Keratinocyte (primary cell): ENCODE data around the gene DAPK1. TPM values are rescaled to one million over a fixed set of nuclear protein-coding genes. Genes with fewer than 3 reads are reported as not detected.

Experiments used
- DNase-seq: peaks from one replicate; pipeline ENCODE4 v3.0.0-alpha.2; 2011; ENCODE audit warnings: low read depth, missing footprints, low spot score
- FAIRE-seq: peaks from 2 replicates; lab custom pipeline; 2011; peaks lifted over from hg19 to GRCh38; lab: Jason Lieb, UNC
- H2AFZ ChIP-seq: 2 replicates; pipeline ENCODE4 v1.6.0; 2012; ENCODE audit warnings: low read length, control low read depth, inconsistent platforms; ENCODE audit not compliant: control insufficient read depth
- H3K27ac ChIP-seq: 2 replicates; pipeline ENCODE4 v1.5.1; 2011; ENCODE audit warnings: low read length; ENCODE audit not compliant: control insufficient read depth, insufficient read depth
- H3K27me3 ChIP-seq: 3 replicates; pipeline ENCODE4 v1.6.0; 2011; ENCODE audit warnings: low read length; ENCODE audit not compliant: control insufficient read depth, insufficient read depth; ENCODE audit errors: extremely low read depth
- H3K36me3 ChIP-seq, 2 experiments: 2 replicates in 1 of 2; 3 replicates in 1 of 2; pipeline ENCODE4 v1.5.1; 2011; ENCODE audit warnings: low read length in 2 of 2, mild to moderate bottlenecking in 1 of 2; ENCODE audit not compliant: control insufficient read depth in 2 of 2, insufficient read depth in 2 of 2; ENCODE audit errors: extremely low read depth in 1 of 2
- H3K4me1 ChIP-seq: 3 replicates; pipeline ENCODE4 v1.5.1; 2011; ENCODE audit warnings: low read length; ENCODE audit not compliant: control insufficient read depth, insufficient read depth; ENCODE audit errors: extremely low read depth
- H3K4me2 ChIP-seq: 3 replicates; pipeline ENCODE4 v1.6.0; 2011; ENCODE audit warnings: low read depth, low read length; ENCODE audit not compliant: control insufficient read depth, insufficient read depth; ENCODE audit errors: extremely low read depth
- H3K4me3 ChIP-seq, 3 experiments: fragments of 200-600 bp in 1 of 3; sonication (generic) in 1 of 3; 2 replicates in 2 of 3; 3 replicates in 1 of 3; pipeline ENCODE4 v1.5.1; 2011 to 2016; ENCODE audit warnings: low read length in 3 of 3, mild to moderate bottlenecking in 3 of 3, control low read depth in 2 of 3, inconsistent platforms in 1 of 3, low read depth in 1 of 3, mixed read lengths in 1 of 3, mixed run types in 1 of 3, moderate library complexity in 1 of 3; ENCODE audit not compliant: control insufficient read depth in 2 of 3, insufficient read depth in 2 of 3; ENCODE audit errors: extremely low read depth in 1 of 3
- H3K79me2 ChIP-seq: 2 replicates; pipeline ENCODE4 v1.6.0; 2012; ENCODE audit warnings: low read length; ENCODE audit not compliant: control insufficient read depth, insufficient read depth
- H3K9ac ChIP-seq: 3 replicates; pipeline ENCODE4 v1.6.0; 2011; ENCODE audit warnings: low read length; ENCODE audit not compliant: control insufficient read depth, insufficient read depth; ENCODE audit errors: extremely low read depth
- H3K9me1 ChIP-seq: 3 replicates; pipeline ENCODE4 v1.6.0; 2011; ENCODE audit warnings: low read length; ENCODE audit not compliant: control insufficient read depth, insufficient read depth; ENCODE audit errors: extremely low read depth
- H3K9me3 ChIP-seq: 2 replicates; pipeline ENCODE4 v1.5.1; 2012; ENCODE audit warnings: low read depth, low read length; ENCODE audit not compliant: control insufficient read depth
- H4K20me1 ChIP-seq: 3 replicates; pipeline ENCODE4 v1.6.0; 2011; ENCODE audit warnings: low read length; ENCODE audit not compliant: control insufficient read depth, insufficient read depth; ENCODE audit errors: extremely low read depth
- EZH2 ChIP-seq: IDR thresholded peaks from one replicate; pipeline ENCODE4 v1.6.1; 2012; ENCODE audit warnings: inconsistent platforms, mild to moderate bottlenecking, low read length, moderate library complexity
- dilution Hi-C: fragments of 300-500 bp; cut with MboI; formaldehyde crosslinking; loops from one replicate; pipeline ENCODE4 v1.7.0; 2020; ENCODE audit warnings: low sequenced_read_pairs; ENCODE audit not compliant: extremely low pct_ligation_motif_present
- polyA plus RNA-seq, 5 experiments: library from polyadenylated mRNA; depleted of rRNA in 3 of 5; stranded (reverse) in 3 of 5; stranded (forward) in 1 of 5; unstranded in 1 of 5; fragments of >200 nt; gene quantifications; 1 replicate in 1 of 5; 2 replicates in 3 of 5; 3 replicates in 1 of 5; pipeline versions ENCODE4 v1.2.1 to v1.2.3, GENCODE V29; 2011 to 2012; ENCODE audit warnings: missing spikeins in 2 of 5, low read depth in 1 of 5, low replicate concordance in 1 of 5
- TF ChIP-seq, protein P1 (sequence below), 3 experiments: IDR thresholded peaks in 1 of 3; conservative IDR thresholded peaks in 1 of 3; optimal IDR thresholded peaks in 1 of 3; 2 replicates in 2 of 3; 3 replicates in 1 of 3; pipeline versions ENCODE3 to v1.5.1; 2011; ENCODE audit warnings: low read length in 3 of 3, mild to moderate bottlenecking in 3 of 3, moderate library complexity in 2 of 3, control low read depth in 1 of 3, inconsistent platforms in 1 of 3; ENCODE audit not compliant: insufficient read depth in 2 of 3; ENCODE audit errors: extremely low read depth in 1 of 3

DAPK1 gene
- polyA plus RNA-seq, 1 donor (not counting 4 experiments of a cell fraction or from before 2014, with no cell fraction given), result 2.8 TPM

DNA sequence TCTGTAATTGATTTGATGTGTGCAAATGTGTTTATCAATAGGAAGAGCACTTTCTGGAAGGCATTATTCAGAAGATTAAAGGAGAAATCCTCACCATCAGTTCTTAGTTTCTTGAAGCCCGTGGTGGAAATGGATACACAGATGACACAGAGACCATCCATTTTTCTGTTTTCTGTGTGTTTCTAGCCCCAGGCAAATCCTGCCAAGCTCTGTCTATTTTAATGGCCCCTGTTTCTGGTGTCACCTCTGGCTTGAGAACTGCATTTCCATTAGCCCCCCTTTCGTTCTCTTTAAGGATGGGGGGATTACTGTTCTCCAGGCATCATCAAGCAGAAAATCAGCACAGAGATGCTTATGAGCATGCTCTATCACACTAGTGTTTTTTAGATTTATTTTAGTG is 37.3 kb downstream of the DAPK1 start:
- no peaks in the 10 kb centered on the region for H3K9me3 ChIP-seq
- dilution Hi-C loops, result no loop called here

DNA sequence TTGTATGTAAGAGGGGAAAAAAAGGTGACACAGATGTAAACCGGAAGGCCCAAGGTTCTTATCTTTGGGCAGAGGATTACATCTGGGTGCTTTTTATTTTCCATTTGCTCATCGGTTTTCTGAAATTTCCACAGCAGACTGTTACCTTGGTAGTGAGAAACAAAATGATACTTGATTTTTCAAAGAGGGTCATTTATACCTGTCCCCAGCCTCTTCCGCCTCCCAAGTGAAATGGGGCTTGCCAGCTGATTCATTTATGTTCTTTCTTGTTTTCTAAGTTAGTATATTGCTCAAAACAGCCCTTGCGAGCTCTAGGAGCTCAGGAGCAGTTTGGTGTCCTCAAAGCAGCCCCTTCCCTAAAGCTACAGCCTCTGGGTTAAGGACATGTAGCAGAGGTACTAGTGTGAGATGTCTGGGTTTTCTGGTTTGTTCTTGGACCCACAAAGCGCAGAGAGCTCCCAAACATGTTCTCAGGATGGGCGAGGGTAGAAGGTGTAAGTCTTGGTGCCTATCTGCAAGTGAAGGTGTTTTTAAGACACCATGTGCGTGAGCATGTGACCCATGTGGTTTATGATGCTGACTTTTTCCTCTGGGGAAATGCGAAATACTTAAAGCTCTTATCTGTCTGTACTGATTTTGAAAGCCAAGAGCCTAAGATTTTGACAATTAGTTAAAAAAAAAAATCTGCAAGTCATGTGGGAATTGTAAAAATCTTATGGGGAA is 38.3 kb downstream of the DAPK1 start:
- no peak overlapping the region for H3K4me3 ChIP-seq
- no peaks in the 10 kb centered on the region for H3K4me1 ChIP-seq
- no peak overlapping the region for H3K9ac ChIP-seq
- H3K36me3 ChIP-seq, result no peaks in the 10 kb centered on the region
- no peak overlapping the region for H3K4me2 ChIP-seq
- H2AFZ ChIP-seq, result no peak overlapping the region
- H3K9me3 ChIP-seq, result no peaks in the 10 kb centered on the region
- H4K20me1 ChIP-seq, result no peaks in the 10 kb centered on the region
- no peak for DNase-seq
- no peaks in the 10 kb centered on the region for H3K9me1 ChIP-seq
- H3K27me3 ChIP-seq, result no peaks in the 10 kb centered on the region
- no peak for TF ChIP-seq EZH2
- TF ChIP-seq, protein P1, sequence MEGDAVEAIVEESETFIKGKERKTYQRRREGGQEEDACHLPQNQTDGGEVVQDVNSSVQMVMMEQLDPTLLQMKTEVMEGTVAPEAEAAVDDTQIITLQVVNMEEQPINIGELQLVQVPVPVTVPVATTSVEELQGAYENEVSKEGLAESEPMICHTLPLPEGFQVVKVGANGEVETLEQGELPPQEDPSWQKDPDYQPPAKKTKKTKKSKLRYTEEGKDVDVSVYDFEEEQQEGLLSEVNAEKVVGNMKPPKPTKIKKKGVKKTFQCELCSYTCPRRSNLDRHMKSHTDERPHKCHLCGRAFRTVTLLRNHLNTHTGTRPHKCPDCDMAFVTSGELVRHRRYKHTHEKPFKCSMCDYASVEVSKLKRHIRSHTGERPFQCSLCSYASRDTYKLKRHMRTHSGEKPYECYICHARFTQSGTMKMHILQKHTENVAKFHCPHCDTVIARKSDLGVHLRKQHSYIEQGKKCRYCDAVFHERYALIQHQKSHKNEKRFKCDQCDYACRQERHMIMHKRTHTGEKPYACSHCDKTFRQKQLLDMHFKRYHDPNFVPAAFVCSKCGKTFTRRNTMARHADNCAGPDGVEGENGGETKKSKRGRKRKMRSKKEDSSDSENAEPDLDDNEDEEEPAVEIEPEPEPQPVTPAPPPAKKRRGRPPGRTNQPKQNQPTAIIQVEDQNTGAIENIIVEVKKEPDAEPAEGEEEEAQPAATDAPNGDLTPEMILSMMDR (optimal IDR thresholded peaks at IDR 0.05 in 1 of 3, IDR thresholded peaks at IDR 0.05 in 1 of 3, conservative IDR thresholded peaks at IDR 0.05 in 1 of 3; ENCODE audit: extremely low read depth in 1 of 3, insufficient read depth in 2 of 3, low read length in 3 of 3), result no peak
- no peaks in the 10 kb centered on the region for H3K79me2 ChIP-seq
- FAIRE-seq, result no peak
- H3K27ac ChIP-seq, result no peak overlapping the region
- dilution Hi-C loops, result no loop called here

More for the DNA sequence above, 37.3 kb downstream of the DAPK1 start:
- DNase-seq (no peak), FAIRE-seq (no peak)
- TF ChIP-seq, protein P1 (optimal IDR thresholded peaks at IDR 0.05 in 1 of 3, IDR thresholded peaks at IDR 0.05 in 1 of 3, conservative IDR thresholded peaks at IDR 0.05 in 1 of 3; ENCODE audit: extremely low read depth in 1 of 3, insufficient read depth in 2 of 3, low read length in 3 of 3), result no peak
- no peak for TF ChIP-seq EZH2
- H3K4me1 ChIP-seq, result no peaks in the 10 kb centered on the region
- no peaks in the 10 kb centered on the region for H3K9me1 ChIP-seq
- H3K27me3 ChIP-seq, result no peaks in the 10 kb centered on the region
- no peaks in the 10 kb centered on the region for H3K79me2 ChIP-seq
- no peaks in the 10 kb centered on the region for H4K20me1 ChIP-seq
- H3K9ac ChIP-seq, result no peak overlapping the region
- H3K4me3 ChIP-seq, result no peak overlapping the region
- H3K36me3 ChIP-seq, result no peaks in the 10 kb centered on the region
- H3K4me2 ChIP-seq, result no peak overlapping the region
- no peak overlapping the region for H3K27ac ChIP-seq
- no peak overlapping the region for H2AFZ ChIP-seq
